GM12864 (cell line): ENCODE data around the gene GNAS-AS1.

Source experiments
- DNase-seq: peaks from one replicate; pipeline ENCODE4 v3.0.0-alpha.2; 2011; ENCODE audit warnings: low read depth
- H3K4me3 ChIP-seq: 2 replicates; pipeline ENCODE4 v1.5.1; 2011; ENCODE audit warnings: mild to moderate bottlenecking, low read depth, low read length, control low read depth
- TF ChIP-seq, protein P1 (sequence below): IDR thresholded peaks from 2 replicates; pipeline ENCODE4 v1.5.1; 2011; ENCODE audit warnings: low read depth, mild to moderate bottlenecking, moderate library complexity, low read length, control low read depth, inconsistent platforms; ENCODE audit errors: missing control alignments

Gene GNAS-AS1

DNA sequence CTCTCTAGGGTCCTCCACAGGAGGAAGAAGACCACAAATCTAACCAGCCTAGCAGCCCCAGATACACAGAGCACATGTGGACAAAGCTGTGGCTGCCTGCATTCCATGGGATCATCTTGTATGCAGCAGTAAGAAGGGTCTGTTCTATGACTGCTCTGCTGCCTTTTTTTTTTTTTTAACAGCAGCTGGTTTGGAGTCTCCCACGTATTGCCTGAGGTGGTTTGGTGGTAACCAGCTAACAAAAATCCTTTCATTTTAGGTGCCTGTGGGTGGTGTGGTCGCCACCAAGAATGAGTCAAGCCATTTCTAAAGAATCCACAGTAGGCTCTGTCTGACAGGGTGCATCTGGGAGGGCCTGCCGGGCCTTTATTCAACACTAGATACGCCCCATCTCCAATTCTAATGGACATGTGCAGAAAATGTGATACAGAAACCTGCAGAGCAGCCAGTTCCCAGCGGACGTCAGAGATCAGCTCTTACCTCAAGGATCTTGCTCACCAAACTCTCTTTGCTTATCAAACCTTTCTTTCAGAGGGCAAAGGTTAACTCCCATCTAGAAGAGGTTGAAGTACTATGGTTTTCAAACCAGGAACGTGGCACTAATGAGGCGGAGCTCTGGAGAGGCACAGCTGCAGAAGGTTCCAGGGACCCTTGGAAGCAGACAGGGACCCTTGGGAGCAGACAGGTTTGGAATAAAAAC, 32.0 kb downstream of the GNAS-AS1 start:
- no peak for DNase-seq
- H3K4me3 ChIP-seq, result no peak overlapping the region
- TF ChIP-seq, protein P1, sequence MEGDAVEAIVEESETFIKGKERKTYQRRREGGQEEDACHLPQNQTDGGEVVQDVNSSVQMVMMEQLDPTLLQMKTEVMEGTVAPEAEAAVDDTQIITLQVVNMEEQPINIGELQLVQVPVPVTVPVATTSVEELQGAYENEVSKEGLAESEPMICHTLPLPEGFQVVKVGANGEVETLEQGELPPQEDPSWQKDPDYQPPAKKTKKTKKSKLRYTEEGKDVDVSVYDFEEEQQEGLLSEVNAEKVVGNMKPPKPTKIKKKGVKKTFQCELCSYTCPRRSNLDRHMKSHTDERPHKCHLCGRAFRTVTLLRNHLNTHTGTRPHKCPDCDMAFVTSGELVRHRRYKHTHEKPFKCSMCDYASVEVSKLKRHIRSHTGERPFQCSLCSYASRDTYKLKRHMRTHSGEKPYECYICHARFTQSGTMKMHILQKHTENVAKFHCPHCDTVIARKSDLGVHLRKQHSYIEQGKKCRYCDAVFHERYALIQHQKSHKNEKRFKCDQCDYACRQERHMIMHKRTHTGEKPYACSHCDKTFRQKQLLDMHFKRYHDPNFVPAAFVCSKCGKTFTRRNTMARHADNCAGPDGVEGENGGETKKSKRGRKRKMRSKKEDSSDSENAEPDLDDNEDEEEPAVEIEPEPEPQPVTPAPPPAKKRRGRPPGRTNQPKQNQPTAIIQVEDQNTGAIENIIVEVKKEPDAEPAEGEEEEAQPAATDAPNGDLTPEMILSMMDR, result no peak

DNA sequence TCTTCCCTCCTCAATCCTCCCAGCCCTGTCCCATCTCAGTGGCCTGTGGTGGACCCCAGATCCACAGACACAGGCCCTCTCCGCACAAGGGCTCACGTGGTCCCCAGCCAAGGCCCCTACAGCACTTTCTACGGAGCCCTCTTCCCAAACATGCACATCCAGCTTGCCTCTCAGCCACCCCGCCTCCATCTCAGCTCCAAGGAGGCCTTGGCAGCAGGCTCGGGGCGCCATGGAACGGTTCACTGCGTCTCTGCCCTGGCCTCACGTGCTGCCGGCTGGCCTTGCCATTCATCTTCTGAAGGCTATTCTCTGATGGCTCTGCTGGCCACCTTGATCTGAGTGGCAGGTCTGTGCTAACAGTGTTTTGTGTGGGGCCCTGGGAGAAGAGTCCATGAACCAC, 33.0 kb downstream of the GNAS-AS1 start:
- H3K4me3 ChIP-seq, result no peak overlapping the region
- TF ChIP-seq, protein P1, result no peak
- DNase-seq, result no peak

DNA sequence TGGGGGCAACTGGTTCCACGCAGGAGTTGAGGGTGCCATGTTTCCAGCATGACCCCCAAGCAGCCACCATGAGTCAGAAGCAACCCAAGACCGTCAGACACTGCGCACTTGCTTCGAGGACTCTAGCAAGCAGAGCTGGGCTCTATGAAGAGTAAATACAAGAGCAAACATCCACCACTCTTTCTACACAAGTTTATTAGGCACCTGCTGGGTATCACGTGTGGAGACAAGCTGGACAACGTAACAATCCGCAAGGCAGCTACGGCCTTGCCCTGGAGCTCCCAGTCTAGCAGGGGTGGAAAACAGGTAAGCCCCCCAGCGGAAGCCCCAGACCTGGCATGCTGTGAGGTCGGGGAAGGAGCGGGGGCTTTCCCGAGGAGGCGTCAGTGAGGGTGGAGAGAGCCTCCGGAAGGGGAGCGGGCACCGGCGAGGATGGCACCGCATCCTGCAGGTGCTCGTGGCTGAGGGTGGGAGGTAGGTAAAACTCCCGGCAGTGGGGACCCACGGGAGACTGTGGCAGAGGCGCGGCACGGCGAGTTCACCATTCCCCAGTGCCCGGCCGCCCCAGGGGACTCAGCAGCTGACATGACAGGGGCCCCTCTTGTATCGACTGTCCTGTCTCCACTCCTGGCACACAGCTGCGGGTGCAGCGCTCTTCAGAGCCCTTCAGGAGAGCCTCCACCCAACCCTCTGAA, 33.6 kb downstream of the GNAS-AS1 start:
- no peak overlapping the region for H3K4me3 ChIP-seq
- TF ChIP-seq, protein P1, result no peak
- DNase-seq, result no peak

DNA sequence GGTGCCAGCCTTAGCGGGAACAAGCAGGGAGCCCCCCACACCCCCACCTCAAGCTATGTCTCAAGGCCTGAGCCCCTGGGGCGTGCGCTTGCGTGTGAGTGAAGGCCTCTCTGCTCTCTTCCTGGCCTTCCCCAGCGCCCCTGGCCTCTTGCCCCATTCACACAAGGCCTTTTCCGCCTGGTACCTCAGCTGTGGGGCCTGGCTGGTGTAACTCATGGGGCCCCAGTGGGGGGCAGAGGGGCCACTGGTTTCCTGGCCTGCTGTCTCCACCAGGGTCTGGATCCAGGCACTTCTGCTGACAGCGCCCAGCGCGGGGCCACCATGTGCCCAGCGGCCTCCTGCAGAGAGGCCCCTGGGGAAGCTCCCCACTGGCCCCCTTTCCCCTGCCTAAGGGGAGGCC, 34.7 kb downstream of the GNAS-AS1 start:
- TF ChIP-seq, protein P1, result no peak
- no peak for DNase-seq
- H3K4me3 ChIP-seq, result no peak overlapping the region

GRCh38 chr20:58815448-58815847, 35.3 kb downstream of the GNAS-AS1 start:
- DNase-seq, result no peak
- TF ChIP-seq, protein P1, result no peak

DNA sequence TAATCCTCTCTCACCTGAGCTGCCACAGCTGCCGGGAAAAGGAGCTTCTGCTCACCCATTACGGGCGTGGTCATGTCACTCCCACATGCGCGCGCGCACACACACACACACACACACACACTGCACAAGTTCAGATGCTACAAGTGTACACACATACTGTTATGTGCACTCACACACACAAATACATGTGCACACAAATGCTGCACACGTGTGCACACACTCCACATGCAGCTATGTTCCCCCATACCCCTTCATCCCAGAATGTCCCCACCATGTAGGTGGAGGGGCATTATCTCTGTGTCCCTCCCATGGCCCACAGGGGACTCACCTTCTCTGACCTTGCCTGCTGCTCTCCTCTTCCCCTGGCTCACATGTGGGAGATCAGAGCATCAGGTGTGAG, 37.3 kb downstream of the GNAS-AS1 start:
- TF ChIP-seq, protein P1, result no peak
- DNase-seq, result no peak
- H3K4me3 ChIP-seq, result no peak overlapping the region

More at GRCh38 chr20:58815448-58815847, 35.3 kb downstream of the GNAS-AS1 start:
- no peak overlapping the region for H3K4me3 ChIP-seq
